Epithelial cell of esophagus (primary cell): ENCODE results near the gene CHRM4.

Experiments
- DNase-seq: peaks from one replicate; pipeline ENCODE4 v3.0.0; 2010; ENCODE audit warnings: low read depth
- H3K4me3 ChIP-seq: 2 replicates; pipeline ENCODE4 v1.5.1; 2011; ENCODE audit warnings: mild to moderate bottlenecking, low read length, control low read depth
- CTCF ChIP-seq: IDR thresholded peaks from 2 replicates; pipeline ENCODE4 v1.5.1; 2011; ENCODE audit warnings: low read depth, mild to moderate bottlenecking, low read length, control low read depth, inconsistent platforms; ENCODE audit not compliant: insufficient read depth; ENCODE audit errors: missing control alignments

Gene CHRM4

GRCh38 chr11:46391578-46392420, at the start of gene CHRM4:
Gene CHRM4 (minus strand): TSS chr11:46391776. CDS start chr11:46386557, 5,219 bp downstream.
- no peak for TF ChIP-seq CTCF
- no peak for DNase-seq
- peak within 1 kb of the TSS; percentile 16 for H3K4me3 ChIP-seq

GRCh38 chr11:46438211-46438610, 46.6 kb upstream of the CHRM4 start:
- TF ChIP-seq CTCF, result no peak
- DNase-seq, result no peak
- H3K4me3 ChIP-seq, result no peak overlapping the region

GRCh38 chr11:46437122-46437689, 45.6 kb upstream of the CHRM4 start:
- DNase-seq, result no peak
- no peak for TF ChIP-seq CTCF
- no peak overlapping the region for H3K4me3 ChIP-seq

GRCh38 chr11:46436113-46436512, 44.5 kb upstream of the CHRM4 start:
- TF ChIP-seq CTCF, result no peak
- DNase-seq, result no peak
- H3K4me3 ChIP-seq, result no peak overlapping the region

- TF ChIP-seq CTCF, result no peak
- no peak for DNase-seq
- no peak overlapping the region for H3K4me3 ChIP-seq
Observed at GRCh38 chr11:46435679-46436078, 44.1 kb upstream of the CHRM4 start.

GRCh38 chr11:46431211-46431610, 39.6 kb upstream of the CHRM4 start:
- DNase-seq, result no peak
- H3K4me3 ChIP-seq, result no peak overlapping the region
- no peak for TF ChIP-seq CTCF
